ENCODE results near the gene LSAMP. TPM values are rescaled to one million over a fixed set of nuclear protein-coding genes. Genes with fewer than 3 reads are reported as not detected.

LSAMP gene
- total RNA-seq, 1 experiment from 2014 or later = 3.1 TPM

- H3K4me3 ChIP-seq (ENCODE audit: low read depth in 2 of 2, low read length in 2 of 2) = no peak overlapping the region
- no TSS peak for BruUV-seq (replicated peaks)
- no peaks in the 10 kb centered on the region for H3K27me3 ChIP-seq (ENCODE audit: control insufficient read depth, insufficient read depth, low read length)
- H3K9me3 ChIP-seq (ENCODE audit: control insufficient read depth, insufficient read depth, low read depth, low read length) = no peaks in the 10 kb centered on the region
- ATAC-seq (no peak), DNase-seq (ENCODE audit: low read depth, low spot score) (no peak)
- H3K36me3 ChIP-seq (ENCODE audit: control insufficient read depth, insufficient read depth, low read length) = no peaks in the 10 kb centered on the region
- ChIA-PET CTCF (no interaction called here), POLR2A (no interaction called here)
- in situ Hi-C loops (cut with HindIII; ENCODE audit: low pct_unique_long_range_greater_than_20kb, low sequenced_read_pairs) (no loop called here), intact Hi-C loops (cut with micrococcal nuclease; ENCODE audit: unreplicated experiment) (no loop called here)
- TF ChIP-seq SIN3A (IDR thresholded peaks at IDR 0.05; ENCODE audit: borderline replicate concordance, insufficient read depth, low read depth, low read length) (no peak), TCF7L2 (IDR thresholded peaks at IDR 0.05; ENCODE audit: low read depth, low read length) (no peak), POLR2AphosphoS5 (IDR thresholded peaks at IDR 0.05; ENCODE audit: low read depth, low read length) (no peak), CTCF (IDR thresholded peaks at IDR 0.05) (no peak), REST (IDR thresholded peaks at IDR 0.05; ENCODE audit: insufficient read depth in 1 of 2, low read depth in 2 of 2, low read length in 1 of 2) (no peak)
- no peaks in the 10 kb centered on the region for H3K4me1 ChIP-seq (ENCODE audit: control insufficient read depth, insufficient read depth, low read length)
- no peak overlapping the region for H3K27ac ChIP-seq (ENCODE audit: low read length)
These were observed 259.2 kb downstream of the LSAMP start for GRCh38 chr3:116186049-116186448.

GRCh38 chr3:116181159-116181558 lies 264.1 kb downstream of the LSAMP start:
- H3K27me3 ChIP-seq (ENCODE audit: control insufficient read depth, insufficient read depth, low read length) = no peaks in the 10 kb centered on the region
- ATAC-seq (no peak), DNase-seq (ENCODE audit: low read depth, low spot score) (no peak)
- no peaks in the 10 kb centered on the region for H3K9me3 ChIP-seq (ENCODE audit: control insufficient read depth, insufficient read depth, low read depth, low read length)
- POLR2A ChIA-PET = no interaction called here
- in situ Hi-C loops (cut with HindIII; ENCODE audit: low pct_unique_long_range_greater_than_20kb, low sequenced_read_pairs) = no loop called here
- H3K4me3 ChIP-seq (ENCODE audit: low read depth in 2 of 2, low read length in 2 of 2) = no peak overlapping the region
- BruUV-seq (replicated peaks) = no TSS peak
- CTCF ChIA-PET = no interaction called here
- H3K4me1 ChIP-seq (ENCODE audit: control insufficient read depth, insufficient read depth, low read length) = no peaks in the 10 kb centered on the region
- TF ChIP-seq REST (IDR thresholded peaks at IDR 0.05; ENCODE audit: insufficient read depth in 1 of 2, low read depth in 2 of 2, low read length in 1 of 2) (no peak), TCF7L2 (IDR thresholded peaks at IDR 0.05; ENCODE audit: low read depth, low read length) (no peak)
- no peak overlapping the region for H3K27ac ChIP-seq (ENCODE audit: low read length)
- no peaks in the 10 kb centered on the region for H3K36me3 ChIP-seq (ENCODE audit: control insufficient read depth, insufficient read depth, low read length)
- intact Hi-C loops (cut with micrococcal nuclease; ENCODE audit: unreplicated experiment) = no loop called here
